ENCODE results near the gene KCNJ15. TPM values are rescaled to one million over a fixed set of nuclear protein-coding genes. Genes with fewer than 3 reads are reported as not detected.

The KCNJ15 gene
- total RNA-seq, 1 donor from 2014 or later, result 0.40 TPM

- peaks cover 6% of the 10 kb centered on the region for H3K9me3 Mint-ChIP-seq
- H3K27me3 Mint-ChIP-seq (ENCODE audit: low read depth), result no peaks in the 10 kb centered on the region
- H3K36me3 Mint-ChIP-seq (ENCODE audit: low read depth), result no peaks in the 10 kb centered on the region
- H3K27ac Mint-ChIP-seq (ENCODE audit: unreplicated experiment), result no peak overlapping the region
- no peak for TF ChIP-seq CTCF (conservative IDR thresholded peaks at IDR 0.05)
- DNase-seq (ENCODE audit: low read depth, low spot score), result no peak
- no peak overlapping the region for H3K4me3 Mint-ChIP-seq
- peaks cover 48% of the 10 kb centered on the region for H3K4me1 Mint-ChIP-seq
Measured at GRCh38 chr21:38311765-38312164, 55.0 kb downstream of the KCNJ15 start.

GRCh38 chr21:38312822-38313221 is 56.0 kb downstream of the KCNJ15 start:
- Mint-ChIP-seq H3K27me3 (ENCODE audit: low read depth) (no peaks in the 10 kb centered on the region), H3K27ac (ENCODE audit: unreplicated experiment) (no peak overlapping the region), H3K9me3 (peaks cover 4% of the 10 kb centered on the region), H3K36me3 (ENCODE audit: low read depth) (no peaks in the 10 kb centered on the region), H3K4me1 (peaks cover 47% of the 10 kb centered on the region), H3K4me3 (no peak overlapping the region)
- no peak for DNase-seq (ENCODE audit: low read depth, low spot score)
- TF ChIP-seq CTCF (conservative IDR thresholded peaks at IDR 0.05), result no peak

- DNase-seq (ENCODE audit: low read depth, low spot score), result no peak
- H3K4me1 Mint-ChIP-seq, result peaks cover 38% of the 10 kb centered on the region
- H3K27me3 Mint-ChIP-seq (ENCODE audit: low read depth), result no peaks in the 10 kb centered on the region
- peak overlapping the region; percentile 8 for H3K4me3 Mint-ChIP-seq
- H3K9me3 Mint-ChIP-seq, result peaks cover under 1% of the 10 kb centered on the region
- peak overlapping the region; percentile 52 for H3K27ac Mint-ChIP-seq (ENCODE audit: unreplicated experiment)
- no peak for TF ChIP-seq CTCF (conservative IDR thresholded peaks at IDR 0.05)
- H3K36me3 Mint-ChIP-seq (ENCODE audit: low read depth), result no peaks in the 10 kb centered on the region
Measured at GRCh38 chr21:38314558-38314957, 57.8 kb downstream of the KCNJ15 start.

- Mint-ChIP-seq H3K36me3 (ENCODE audit: low read depth) (no peaks in the 10 kb centered on the region), H3K9me3 (no peaks in the 10 kb centered on the region), H3K27ac (ENCODE audit: unreplicated experiment) (peak overlapping the region; percentile 88), H3K4me1 (peaks cover 38% of the 10 kb centered on the region), H3K4me3 (peak overlapping the region; percentile 28), H3K27me3 (ENCODE audit: low read depth) (no peaks in the 10 kb centered on the region)
- DNase-seq (ENCODE audit: low read depth, low spot score), result no peak
- TF ChIP-seq CTCF (conservative IDR thresholded peaks at IDR 0.05), result no peak
Measured at GRCh38 chr21:38315122-38315521, 58.3 kb downstream of the KCNJ15 start.

GRCh38 chr21:38319781-38320180 is 63.0 kb downstream of the KCNJ15 start:
- Mint-ChIP-seq H3K4me1 (peaks cover 22% of the 10 kb centered on the region), H3K4me3 (no peak overlapping the region), H3K9me3 (no peaks in the 10 kb centered on the region), H3K27me3 (ENCODE audit: low read depth) (no peaks in the 10 kb centered on the region), H3K36me3 (ENCODE audit: low read depth) (no peaks in the 10 kb centered on the region), H3K27ac (ENCODE audit: unreplicated experiment) (no peak overlapping the region)
- DNase-seq (ENCODE audit: low read depth, low spot score), result no peak
- TF ChIP-seq CTCF (conservative IDR thresholded peaks at IDR 0.05), result no peak

- DNase-seq (ENCODE audit: low read depth, low spot score), result no peak
- peaks cover 9% of the 10 kb centered on the region for H3K4me1 Mint-ChIP-seq
- H3K4me3 Mint-ChIP-seq, result no peak overlapping the region
- H3K27ac Mint-ChIP-seq (ENCODE audit: unreplicated experiment), result no peak overlapping the region
- H3K27me3 Mint-ChIP-seq (ENCODE audit: low read depth), result no peaks in the 10 kb centered on the region
- no peaks in the 10 kb centered on the region for H3K9me3 Mint-ChIP-seq
- no peak for TF ChIP-seq CTCF (conservative IDR thresholded peaks at IDR 0.05)
- H3K36me3 Mint-ChIP-seq (ENCODE audit: low read depth), result no peaks in the 10 kb centered on the region
Measured at GRCh38 chr21:38321568-38321967, 64.8 kb downstream of the KCNJ15 start.
